ENCODE data around the gene ATP2A3.

Gene ATP2A3

GRCh38 chr17:3926860-3927627 lies 37.2 kb downstream of the ATP2A3 start:
- DNase-seq (ENCODE audit: low spot score): no peak

- no peak for DNase-seq (ENCODE audit: low spot score)
Measured at GRCh38 chr17:3925684-3926485, 38.4 kb downstream of the ATP2A3 start.

GRCh38 chr17:3924512-3925350 lies 39.5 kb downstream of the ATP2A3 start:
- DNase-seq (ENCODE audit: low spot score): no peak

- no peak for DNase-seq (ENCODE audit: low spot score)
Measured at GRCh38 chr17:3923466-3924190, 40.6 kb downstream of the ATP2A3 start.

GRCh38 chr17:3922765-3923164 lies 41.5 kb downstream of the ATP2A3 start:
- no peak for DNase-seq (ENCODE audit: low spot score)

- no peak for DNase-seq (ENCODE audit: low spot score)
Measured at GRCh38 chr17:3921502-3922319, 42.5 kb downstream of the ATP2A3 start.

GRCh38 chr17:3921006-3921405 lies 43.2 kb downstream of the ATP2A3 start:
- no peak for DNase-seq (ENCODE audit: low spot score)

- DNase-seq (ENCODE audit: low spot score): no peak
Measured at GRCh38 chr17:3919123-3919624, 45.1 kb downstream of the ATP2A3 start.

- DNase-seq (ENCODE audit: low spot score): no peak
Measured at GRCh38 chr17:3918372-3919122, 45.7 kb downstream of the ATP2A3 start.

GRCh38 chr17:3917391-3917931 lies 46.8 kb downstream of the ATP2A3 start:
- DNase-seq (ENCODE audit: low spot score): no peak

DNA sequence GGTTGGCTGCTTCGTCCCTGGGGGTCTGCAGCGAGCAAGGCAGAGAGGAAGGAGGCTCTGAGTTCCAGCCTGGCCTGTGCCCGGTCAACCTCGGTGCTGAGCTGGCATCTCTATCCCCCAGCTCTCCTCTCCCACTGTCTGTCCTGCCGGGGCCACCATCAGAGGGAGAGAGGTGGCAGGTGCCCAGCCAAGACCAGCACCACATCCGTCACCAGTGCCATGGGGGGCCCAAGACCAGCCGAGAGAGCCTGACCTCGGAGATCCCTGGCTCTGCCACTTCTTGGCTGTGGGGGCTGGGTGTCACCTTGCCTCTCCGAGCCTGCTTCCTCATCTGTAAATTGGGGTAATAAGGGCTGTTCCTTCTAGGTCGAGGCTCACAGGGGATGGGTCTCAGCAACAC lies 47.4 kb downstream of the ATP2A3 start:
- no peak for DNase-seq (ENCODE audit: low spot score)

GRCh38 chr17:3915995-3916696 lies 48.1 kb downstream of the ATP2A3 start, which contains the start of gene P2RX1:
TSS of gene P2RX1 (minus strand) at chr17:3916465. CDS start at chr17:3916225, 240 bp downstream.
- no peak for DNase-seq (ENCODE audit: low spot score)

GRCh38 chr17:3915581-3915994 lies 48.6 kb downstream of the ATP2A3 start:
- no peak for DNase-seq (ENCODE audit: low spot score)

DNA sequence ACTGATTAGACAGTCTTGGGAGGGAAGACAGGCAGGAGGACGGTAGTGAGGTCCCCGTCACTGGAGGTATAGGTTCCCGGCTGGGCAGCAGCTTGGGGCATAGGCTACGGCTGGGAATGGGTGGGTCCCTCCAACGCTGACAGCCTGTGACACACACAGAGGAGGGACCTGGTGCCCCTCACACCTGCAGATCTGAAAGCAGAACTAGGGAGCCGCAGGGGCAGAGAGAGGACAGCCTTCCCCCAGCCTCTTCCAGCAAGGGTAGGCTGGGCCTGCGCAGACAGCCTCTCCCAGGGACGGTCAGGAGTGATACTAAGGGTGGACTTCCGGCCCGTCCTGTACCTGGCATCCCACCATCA lies 49.9 kb downstream of the ATP2A3 start:
- DNase-seq (ENCODE audit: low spot score): no peak

- DNase-seq (ENCODE audit: low spot score): peak; percentile 88
Measured at GRCh38 chr17:3913531-3914311, 50.5 kb downstream of the ATP2A3 start.

DNA sequence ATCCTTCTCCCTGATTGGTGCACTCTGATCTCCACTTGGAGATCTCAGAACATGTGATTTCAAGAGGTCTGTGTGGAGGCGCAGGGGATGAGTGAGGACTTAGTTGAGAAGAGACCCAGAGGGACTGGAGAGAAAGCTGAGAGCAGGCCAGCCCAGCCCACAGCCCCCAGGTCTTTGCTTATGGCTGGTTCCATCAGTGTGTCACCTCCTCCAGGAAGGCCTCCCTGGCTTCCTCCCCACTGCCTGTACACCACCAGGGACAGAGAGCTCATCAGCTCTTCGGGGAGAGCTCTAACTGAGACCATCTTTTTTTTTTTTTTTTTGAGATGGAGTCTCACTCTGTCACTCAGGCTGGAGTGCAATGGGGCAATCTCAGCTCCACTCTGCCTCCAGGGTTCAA lies 51.4 kb downstream of the ATP2A3 start:
- no peak for DNase-seq (ENCODE audit: low spot score)

GRCh38 chr17:3911271-3912053 lies 52.8 kb downstream of the ATP2A3 start:
- DNase-seq (ENCODE audit: low spot score): no peak
